Stimulated activated CD8-positive, alpha-beta memory T cell treated with anti-CD3 and anti-CD28 coated beads, Interleukin-15, amount 100 ng/mL, for 4 hours (primary cell): ENCODE measurements around the gene RPS15A.

ENCODE experiments used
- DNase-seq, 2 donors: peaks; one replicate each; pipeline ENCODE4 v3.0.0-alpha.2; 2020; ENCODE audit warnings: low read depth in 2 of 2

Gene RPS15A

GRCh38 chr16:18789850-18790706, at the start of gene RPS15A:
Gene RPS15A, minus strand, starts transcription at chr16:18790334. Its CDS starts 1,221 bp downstream, at chr16:18789113.
- peak; percentile 79 to 91 for DNase-seq

DNA sequence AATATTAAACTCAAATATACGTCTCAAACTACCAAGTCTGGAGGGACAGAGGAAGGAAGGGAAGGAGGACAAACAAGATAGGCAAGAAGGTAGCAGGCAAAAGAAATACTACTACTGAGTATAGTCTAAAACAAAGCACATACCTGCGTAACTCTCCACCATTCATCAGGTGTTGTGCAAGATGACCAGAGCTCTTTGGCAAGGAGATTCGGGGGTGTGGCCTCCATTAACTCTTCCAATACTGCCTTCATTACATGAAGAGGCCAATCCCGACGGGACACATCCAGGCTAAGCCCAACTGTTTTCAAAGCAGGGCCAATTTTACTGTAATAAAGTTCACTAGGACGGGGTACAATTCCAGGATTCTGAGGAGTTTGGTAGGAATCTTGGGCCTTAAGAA, 49.4 kb upstream of the RPS15A start:
- no peak for DNase-seq

GRCh38 chr16:18836702-18837101, 46.6 kb upstream of the RPS15A start:
- no peak for DNase-seq

- DNase-seq: no peak
Measured at GRCh38 chr16:18834864-18835263, 44.7 kb upstream of the RPS15A start.

DNA sequence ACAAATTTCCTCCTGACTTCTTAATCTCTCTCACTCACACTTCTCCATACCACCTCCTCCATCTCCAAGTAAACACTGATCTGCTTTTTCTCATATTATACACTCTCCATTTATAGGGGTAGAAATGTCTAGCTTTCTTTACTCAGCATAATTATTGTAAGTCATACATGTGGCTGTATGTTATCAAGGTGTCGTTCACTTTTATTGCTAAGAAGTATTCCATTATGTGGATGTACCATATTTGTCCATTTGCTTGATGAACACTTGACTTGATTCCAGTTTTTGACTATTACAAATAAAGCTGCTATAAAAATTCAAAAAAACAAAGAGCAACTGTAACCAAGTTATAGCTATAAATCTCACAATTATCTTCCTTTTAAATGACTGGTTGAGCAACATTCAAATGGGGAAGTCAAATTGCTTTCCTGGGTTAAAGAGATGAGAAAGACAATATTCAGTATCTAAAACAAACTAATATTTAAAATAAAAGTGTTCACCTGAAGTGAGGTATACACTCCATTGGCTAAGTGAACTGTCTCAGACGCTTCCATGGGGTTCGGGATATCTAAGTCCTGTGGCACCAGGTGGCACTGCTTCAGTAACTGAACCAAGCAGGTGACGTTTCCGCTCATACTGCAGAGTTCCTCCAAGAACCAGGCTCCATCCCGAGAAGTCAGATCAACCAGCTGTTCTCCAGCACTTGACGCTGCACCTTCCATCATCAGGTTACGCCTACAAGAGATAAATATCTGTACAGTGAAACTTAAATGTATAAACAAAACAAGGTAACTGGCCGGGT, 43.8 kb upstream of the RPS15A start:
- DNase-seq: no peak

DNA sequence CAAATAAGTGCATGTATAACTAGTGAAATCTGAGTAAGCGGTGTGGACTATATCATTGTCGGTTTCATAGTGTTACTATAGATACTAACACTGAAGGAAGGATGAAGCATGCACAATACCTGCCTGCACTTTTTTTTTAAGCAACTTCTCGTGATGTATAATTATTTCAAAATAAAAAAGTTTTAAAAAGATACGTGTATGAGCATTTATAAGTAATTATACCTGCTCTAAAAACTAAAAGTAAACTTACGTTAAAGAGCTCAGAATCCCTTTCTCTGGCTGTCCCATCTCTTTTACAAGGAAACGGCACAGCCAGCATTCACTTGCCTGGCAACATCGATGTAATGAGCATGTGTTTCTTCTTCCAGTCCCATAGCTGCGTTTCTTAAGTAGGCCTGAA, 42.5 kb upstream of the RPS15A start:
- no peak for DNase-seq

DNA sequence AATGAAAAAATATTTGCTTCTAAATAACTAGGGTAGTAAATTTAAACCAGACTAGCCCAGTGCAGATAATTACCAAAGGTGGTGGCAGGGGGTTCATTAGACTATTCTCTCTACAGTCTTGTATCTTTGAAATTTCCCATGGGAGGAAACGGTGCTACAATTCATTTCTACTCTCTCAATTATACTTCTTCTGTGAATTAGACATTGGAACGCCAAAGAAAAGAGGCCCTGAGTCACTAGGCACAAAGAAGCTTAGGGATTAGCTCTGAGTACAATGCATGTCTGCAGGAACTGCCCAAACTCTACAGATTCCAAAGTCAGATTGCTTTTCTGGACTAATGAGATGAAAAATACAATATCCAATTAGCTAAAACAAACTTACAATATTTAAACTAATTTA, 41.9 kb upstream of the RPS15A start:
- DNase-seq: no peak

DNA sequence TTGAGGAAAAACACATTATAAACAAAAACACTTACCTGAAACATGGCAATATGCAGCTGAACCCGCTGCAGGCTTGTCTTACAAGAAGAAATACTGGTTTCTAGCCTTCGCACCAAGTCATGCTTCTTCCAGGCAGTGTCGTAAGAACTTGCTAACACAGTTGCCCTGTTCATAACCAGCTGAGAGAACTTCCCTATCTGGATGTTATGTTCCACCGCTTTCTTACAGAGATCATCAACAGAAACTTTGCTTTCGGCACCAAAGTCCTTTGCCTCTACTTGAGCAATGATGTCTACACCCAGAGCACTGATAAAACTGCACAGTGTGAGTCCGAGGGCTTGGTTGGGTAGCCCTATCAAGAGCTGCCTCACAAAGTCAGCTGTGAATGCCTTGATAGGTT, 39.1 kb upstream of the RPS15A start:
- no peak for DNase-seq

DNA sequence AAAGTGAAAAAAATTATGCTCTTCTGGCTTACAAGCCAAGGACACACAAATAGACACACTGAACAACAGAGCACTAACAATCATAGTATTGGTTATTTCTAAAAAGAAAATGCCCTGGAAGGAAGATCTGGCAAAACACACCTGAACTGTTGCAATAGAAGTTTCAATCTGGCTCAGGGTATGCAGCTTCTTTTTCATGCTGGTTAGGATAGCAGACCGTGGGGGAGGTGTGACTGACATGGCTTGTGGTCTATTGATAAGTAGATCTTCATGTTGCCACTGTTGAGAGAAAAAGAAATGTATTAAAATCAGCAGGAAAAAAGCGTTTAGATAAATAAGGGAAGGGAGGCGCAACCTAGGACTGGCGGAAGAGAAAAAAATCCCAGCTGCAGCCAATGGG, 37.8 kb upstream of the RPS15A start:
- DNase-seq: no peak

GRCh38 chr16:18816286-18816685, 26.2 kb upstream of the RPS15A start:
- DNase-seq: no peak

GRCh38 chr16:18811925-18812324, 21.8 kb upstream of the RPS15A start:
- DNase-seq: no peak

GRCh38 chr16:18809165-18809564, 19.0 kb upstream of the RPS15A start:
- no peak for DNase-seq

DNA sequence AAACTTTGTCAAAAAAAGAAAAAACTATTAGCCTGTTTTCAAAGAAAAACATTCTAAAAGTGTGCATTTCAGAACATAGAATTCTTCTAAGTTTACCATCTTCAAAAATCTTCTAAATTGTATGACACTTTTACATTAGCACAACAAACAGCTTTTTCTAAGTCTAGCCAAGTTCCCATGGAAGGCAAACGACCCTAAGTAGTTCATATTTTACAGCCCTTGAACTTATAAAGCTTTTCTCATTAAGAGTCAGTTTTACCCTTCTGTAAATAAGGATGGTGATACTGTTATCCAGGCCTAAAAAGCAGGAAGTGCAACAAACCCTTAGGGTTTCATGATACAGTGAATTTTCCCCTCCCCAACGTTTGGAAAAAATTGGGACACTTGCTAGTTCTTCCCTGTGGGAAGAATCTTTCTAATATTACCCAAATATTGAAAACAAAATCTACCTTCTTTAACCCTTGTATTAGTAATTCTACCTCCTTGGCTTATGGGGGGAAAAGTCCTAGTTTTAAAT, 15.2 kb upstream of the RPS15A start:
- DNase-seq: no peak

DNA sequence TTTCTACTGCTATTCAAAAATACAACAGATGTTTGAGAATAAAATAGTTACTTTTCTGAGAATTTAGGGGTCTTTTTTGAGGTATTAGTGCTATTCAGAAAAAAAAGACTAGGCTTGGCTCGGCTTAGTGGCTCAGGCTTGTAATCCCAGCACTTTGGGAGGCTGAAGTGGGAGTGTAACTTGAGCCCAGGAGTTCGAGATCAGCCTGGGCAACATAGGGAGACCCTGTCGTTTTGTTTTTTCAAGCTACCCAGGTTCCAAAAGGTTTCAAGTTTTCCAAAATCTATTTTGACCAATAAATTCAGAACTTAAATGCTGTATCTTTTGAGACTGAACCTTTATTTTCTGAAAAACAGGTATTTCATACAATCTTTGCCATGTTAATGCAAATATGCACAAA, 14.4 kb upstream of the RPS15A start:
- no peak for DNase-seq

DNA sequence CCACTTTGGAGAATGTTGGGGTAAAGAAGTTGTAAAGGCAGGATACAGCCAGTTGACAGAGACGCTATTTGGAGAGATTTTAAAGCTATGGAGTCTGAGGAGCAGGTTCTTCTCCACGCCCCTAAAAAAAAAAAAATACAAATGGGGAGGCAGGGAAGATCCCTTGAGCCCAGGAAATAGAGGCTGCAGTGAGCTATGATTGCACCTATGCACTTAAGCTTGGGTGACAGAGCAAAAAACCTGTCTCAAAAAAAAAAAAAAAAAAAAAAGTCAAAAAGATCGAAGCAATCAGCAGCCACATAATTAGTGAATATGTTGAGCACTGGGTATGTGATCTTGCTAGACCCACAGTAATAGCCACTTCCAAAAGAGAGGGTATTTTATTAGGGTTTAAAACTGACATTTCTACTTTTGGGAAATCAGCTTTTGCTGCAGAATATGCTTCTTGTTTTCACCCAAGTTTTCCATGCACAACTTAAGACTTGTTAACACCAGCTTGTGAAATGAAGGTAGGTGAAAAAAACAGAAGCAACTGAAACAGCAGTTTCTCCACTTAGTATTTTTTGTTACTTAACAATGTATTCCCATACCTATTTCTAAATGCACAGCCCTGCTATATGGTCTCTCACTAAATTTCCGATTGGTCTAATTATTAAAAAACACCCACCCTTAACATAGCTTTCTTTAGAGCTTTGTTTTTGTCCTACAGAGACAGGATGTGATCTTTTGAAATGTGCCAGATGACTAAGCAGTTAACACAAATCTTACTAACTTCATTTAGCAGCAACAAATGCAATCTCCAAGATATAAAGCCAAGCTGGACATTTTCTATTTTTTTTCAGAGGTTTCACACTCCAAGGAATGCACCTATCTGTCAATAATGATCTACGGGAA, 13.7 kb upstream of the RPS15A start:
- no peak for DNase-seq

DNA sequence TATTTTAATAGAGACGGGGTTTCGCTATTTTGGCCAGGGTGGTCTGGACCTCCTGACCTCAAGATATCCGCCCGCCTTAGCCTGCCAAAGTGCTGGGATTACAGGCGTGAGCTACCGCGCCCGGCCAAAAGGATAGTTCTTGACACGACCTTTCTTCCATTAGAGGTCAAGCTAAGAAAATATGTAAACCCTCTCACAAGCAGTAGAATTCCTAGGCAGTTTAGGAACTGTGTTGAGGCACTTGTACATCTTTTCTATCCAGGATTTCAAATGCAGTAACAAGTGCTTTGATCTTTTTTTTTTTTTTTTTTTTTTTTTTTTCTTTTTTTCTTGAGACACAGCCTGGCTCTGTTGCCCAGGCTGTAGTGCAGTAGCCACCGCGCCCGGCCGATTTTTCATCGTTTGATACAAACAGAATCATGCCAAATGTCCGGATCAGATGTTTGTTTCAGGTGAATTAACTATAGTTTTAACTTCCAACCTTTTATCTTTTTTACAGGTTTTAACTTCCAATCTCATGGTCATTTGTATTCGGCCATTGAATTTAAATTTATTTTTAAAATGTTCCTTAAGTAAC, 12.7 kb upstream of the RPS15A start:
- DNase-seq: no peak

GRCh38 chr16:18801145-18801972, 11.2 kb upstream of the RPS15A start, which contains the start of gene ARL6IP1:
Gene ARL6IP1, minus strand, starts transcription at chr16:18801549. Its CDS starts 83 bp downstream, at chr16:18801466.
- peak; percentile 96 to 97 for DNase-seq

DNA sequence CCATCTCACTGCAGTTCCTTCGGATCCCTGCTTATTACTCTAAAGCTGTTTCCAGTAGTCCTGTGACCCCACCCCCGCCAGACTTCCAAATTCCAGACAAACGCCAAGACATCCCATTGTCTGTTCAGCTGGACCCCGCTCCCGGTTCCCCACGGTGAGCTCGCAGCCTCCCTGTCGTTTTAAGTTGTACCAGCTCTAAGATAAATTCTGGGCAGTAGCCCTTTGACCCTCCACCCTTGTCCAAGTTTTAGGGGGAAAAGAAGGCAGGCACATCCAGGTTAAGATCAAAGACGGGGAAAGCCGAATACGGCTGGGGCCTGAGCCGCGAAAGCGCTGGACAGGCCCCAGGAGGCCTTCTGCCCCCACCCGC, 10.6 kb upstream of the RPS15A start:
- no peak for DNase-seq

DNA sequence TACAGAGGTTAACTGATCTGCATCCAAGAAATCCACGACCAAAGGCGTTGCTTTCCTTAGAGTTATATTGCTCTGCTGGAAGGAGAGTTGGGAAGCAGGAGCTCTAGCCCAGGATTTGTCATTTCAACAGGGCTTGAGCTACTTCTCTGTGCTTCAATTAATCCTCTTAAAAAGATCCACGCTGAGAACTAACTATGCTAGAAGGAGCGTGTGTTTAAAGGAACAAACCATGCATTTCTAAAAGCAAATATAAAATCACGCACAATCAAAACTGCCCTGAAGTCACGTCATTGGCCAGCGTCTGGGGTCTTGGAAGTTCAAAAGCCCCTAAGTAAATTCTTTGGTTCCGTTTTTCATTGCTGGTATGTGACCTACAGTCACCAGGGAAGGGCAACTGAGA, 10.2 kb upstream of the RPS15A start:
- no peak for DNase-seq

DNA sequence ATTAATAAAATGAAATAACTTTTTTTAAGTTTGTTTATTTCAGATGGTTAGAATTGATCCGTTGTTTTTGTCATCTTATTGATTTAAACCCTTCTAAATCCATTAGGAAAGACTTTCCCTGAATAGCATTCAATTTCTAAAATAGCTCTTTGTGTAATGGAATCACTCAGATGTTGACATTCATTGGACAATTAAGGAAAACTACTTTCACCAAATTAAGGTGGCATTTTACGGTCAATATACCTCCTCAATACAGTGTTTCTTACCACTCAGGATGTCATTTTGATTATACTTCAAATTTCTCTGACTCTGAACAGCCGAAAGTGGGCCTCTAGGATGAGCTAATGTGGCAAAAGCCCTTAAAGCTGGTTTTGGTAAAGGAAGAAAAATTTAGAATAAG, 9.4 kb upstream of the RPS15A start:
- DNase-seq: no peak
